Measurements from ENCODE around the gene SDHD. TPM values are rescaled to one million over a fixed set of nuclear protein-coding genes. Genes with fewer than 3 reads are reported as not detected.

The SDHD gene
- total and polyA plus RNA-seq, 9 of the 15 experiments (the other 6 are each of a cell fraction or from before 2014, with no cell fraction given): 150 to 1,225 (median 215) TPM

- TF ChIP-seq UBTF (IDR thresholded peaks at IDR 0.05; ENCODE audit: borderline replicate concordance in 1 of 2, low read depth in 2 of 2, low read length in 2 of 2) (peak in 1 of 2 experiments; percentile 74; a peak in 1 of 4 replicates), HMBOX1 (IDR thresholded peaks at IDR 0.05) (no peak; the same call in 1 of the 2 replicates), LARP7 (IDR thresholded peaks at IDR 0.05) (no peak), GTF3C2 (IDR thresholded peaks at IDR 0.05; ENCODE audit: borderline replicate concordance, extremely low read depth, insufficient read length) (no peak), XRCC5 (IDR thresholded peaks at IDR 0.05; ENCODE audit: low read depth, low read length) (no peak), ZNF785 (CRISPR knock-in tag; IDR thresholded peaks at IDR 0.05) (no peak), ZNF436 (CRISPR knock-in tag; IDR thresholded peaks at IDR 0.05) (no peak), POU5F1 (IDR thresholded peaks at IDR 0.05; ENCODE audit: borderline replicate concordance, low read depth, low read length, partially characterized antibody) (peak; percentile 38), MXD1 (CRISPR knock-in tag; IDR thresholded peaks at IDR 0.05; ENCODE audit: borderline replicate concordance, poor library complexity, severe bottlenecking) (no peak), SMAD3 (CRISPR knock-in tag; conservative IDR thresholded peaks at IDR 0.05) (no peak), ZNF263 (CRISPR knock-in tag; IDR thresholded peaks at IDR 0.05; ENCODE audit: borderline replicate concordance) (peak; percentile 38; the same call in 1 of the 2 replicates), USF1 (CRISPR knock-in tag; IDR thresholded peaks at IDR 0.05) (no peak), POLR2B (IDR thresholded peaks at IDR 0.05; ENCODE audit: low read depth, partially characterized antibody) (peak; percentile 92), MTA2 (IDR thresholded peaks at IDR 0.05; ENCODE audit: low read depth) (peak; percentile 85), BRF1 (IDR thresholded peaks at IDR 0.05; ENCODE audit: borderline replicate concordance, extremely low read depth, insufficient read length) (no peak), VEZF1 (CRISPR knock-in tag; IDR thresholded peaks at IDR 0.05) (no peak; the same call in 1 of the 2 replicates), ZNF121 (CRISPR knock-in tag; conservative IDR thresholded peaks at IDR 0.05) (no peak)
Measured at GRCh38 chr11:112086422-112087191, at the start of gene SDHD, which contains the start of gene TIMM8B (continued).

All from K562 (cell line).